Endodermal cell (in vitro differentiated cells): ENCODE results near the gene HOMER2. TPM values are rescaled to one million over a fixed set of nuclear protein-coding genes. Genes with fewer than 3 reads are reported as not detected.

ENCODE experiments used
- DNase-seq: peaks from one replicate; pipeline ENCODE4 v3.0.0-alpha.2; 2017
- H3K27ac ChIP-seq: 2 replicates; pipeline ENCODE4 v1.5.1; 2013; ENCODE audit warnings: mild to moderate bottlenecking, low read depth, low read length, moderate library complexity
- H3K27me3 ChIP-seq: 2 replicates; pipeline ENCODE4 v1.6.1; 2013; ENCODE audit warnings: mild to moderate bottlenecking, low read length, moderate library complexity; ENCODE audit not compliant: insufficient read depth, control insufficient read depth, poor library complexity, severe bottlenecking
- H3K36me3 ChIP-seq: 2 replicates; pipeline ENCODE4 v1.7.0; 2013; ENCODE audit warnings: mild to moderate bottlenecking, low read length, moderate library complexity; ENCODE audit not compliant: control insufficient read depth, insufficient read depth
- H3K4me1 ChIP-seq: one replicate; pipeline ENCODE4 v1.7.0; 2013; ENCODE audit warnings: low read length; ENCODE audit not compliant: control insufficient read depth, insufficient read depth
- H3K4me3 ChIP-seq: 2 replicates; pipeline ENCODE4 v1.5.1; 2013; ENCODE audit warnings: mild to moderate bottlenecking, low read length, moderate library complexity
- H3K9ac ChIP-seq: 2 replicates; pipeline ENCODE4 v1.6.1; 2013; ENCODE audit warnings: mild to moderate bottlenecking, low read length, moderate library complexity; ENCODE audit not compliant: poor library complexity, severe bottlenecking; ENCODE audit errors: extremely low read depth
- H3K9me3 ChIP-seq: 2 replicates; pipeline ENCODE4 v1.6.1; 2013; ENCODE audit warnings: mild to moderate bottlenecking, low read length, moderate library complexity; ENCODE audit not compliant: control insufficient read depth
- H3K27ac Mint-ChIP-seq: 2 replicates; pipeline ENCODE4 v1.8.0; 2020; ENCODE audit warnings: mixed read lengths
- H3K27me3 Mint-ChIP-seq: 2 replicates; pipeline ENCODE4 v1.8.0; 2021; ENCODE audit warnings: mild to moderate bottlenecking, mixed read lengths; ENCODE audit not compliant: insufficient read depth
- H3K36me3 Mint-ChIP-seq: 2 replicates; pipeline ENCODE4 v1.8.0; 2020; ENCODE audit warnings: low read depth, mixed read lengths
- H3K4me1 Mint-ChIP-seq: 2 replicates; pipeline ENCODE4 v1.8.0; 2020; ENCODE audit warnings: mixed read lengths
- H3K4me3 Mint-ChIP-seq: 2 replicates; pipeline ENCODE4 v1.8.0; 2020; ENCODE audit warnings: mild to moderate bottlenecking, moderate library complexity, mixed read lengths
- H3K9me3 Mint-ChIP-seq: 2 replicates; pipeline ENCODE4 v1.8.0; 2020; ENCODE audit warnings: mild to moderate bottlenecking, mixed read lengths
- WGBS, 2 experiments: methylation state at CpG; one replicate each; pipeline versions ENCODE4 v1.1.5 to v1.1.7; 2013; ENCODE audit warnings: missing lambda C conversion rate in 2 of 2, mixed read lengths in 1 of 2; ENCODE audit not compliant: insufficient coverage in 1 of 2, insufficient read length in 1 of 2; 5-methylcytosine and 5-hydroxymethylcytosine counted together
- total RNA-seq, 2 donors: library from RNA; stranded (reverse); fragmentation: NEBNext Ultra II Directional in 1 of 2; extraction: Animal tissue kit (Norgen Biotek cat#: 25700) in 1 of 2; gene quantifications; 2 replicates in 1 of 2; 3 replicates in 1 of 2; pipeline ENCODE4 v1.2.1, GENCODE V29; 2021
- TF ChIP-seq, protein P1 (sequence below): fragments of 200-600 bp; sonication (generic); conservative IDR thresholded peaks from 2 replicates; pipeline ENCODE4 v1.5.0; 2021; ENCODE audit warnings: antibody characterized with exemption, mild to moderate bottlenecking

Gene HOMER2
- total RNA-seq, 2 donors from 2014 or later = 31.8 to 32.7 TPM

DNA sequence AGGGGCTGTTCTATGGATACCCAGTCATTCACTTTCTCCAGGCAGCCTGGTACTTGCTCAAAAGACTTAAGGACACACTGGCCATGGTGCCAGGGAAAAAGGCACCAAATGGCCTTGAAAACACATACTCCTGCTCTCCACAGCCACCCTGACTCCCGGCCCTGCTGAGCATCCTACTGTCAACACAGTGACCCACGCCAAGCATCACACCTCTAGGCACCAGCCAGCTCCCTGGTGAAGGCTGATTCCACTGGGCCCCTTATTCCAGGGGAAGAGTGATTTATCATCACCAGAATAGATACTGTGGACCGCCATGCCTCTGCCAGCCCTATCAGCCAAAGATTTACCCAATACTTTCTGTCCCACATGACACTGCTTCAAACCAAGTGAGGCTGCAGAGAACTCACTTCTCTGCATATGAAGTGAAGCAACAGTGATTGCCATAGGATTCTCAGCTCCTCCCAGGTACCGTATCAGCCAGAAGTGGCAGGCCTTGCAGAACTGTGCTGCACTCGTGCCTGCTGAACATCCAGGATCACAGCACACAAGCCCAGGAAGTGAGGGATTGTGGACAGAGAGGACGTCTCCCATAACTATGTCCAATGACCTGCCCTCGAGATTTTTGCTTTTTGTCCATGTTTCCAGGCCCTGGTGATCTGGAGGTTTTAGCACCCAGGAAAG, 79.4 kb downstream of the HOMER2 start:
- TF ChIP-seq, protein P1, sequence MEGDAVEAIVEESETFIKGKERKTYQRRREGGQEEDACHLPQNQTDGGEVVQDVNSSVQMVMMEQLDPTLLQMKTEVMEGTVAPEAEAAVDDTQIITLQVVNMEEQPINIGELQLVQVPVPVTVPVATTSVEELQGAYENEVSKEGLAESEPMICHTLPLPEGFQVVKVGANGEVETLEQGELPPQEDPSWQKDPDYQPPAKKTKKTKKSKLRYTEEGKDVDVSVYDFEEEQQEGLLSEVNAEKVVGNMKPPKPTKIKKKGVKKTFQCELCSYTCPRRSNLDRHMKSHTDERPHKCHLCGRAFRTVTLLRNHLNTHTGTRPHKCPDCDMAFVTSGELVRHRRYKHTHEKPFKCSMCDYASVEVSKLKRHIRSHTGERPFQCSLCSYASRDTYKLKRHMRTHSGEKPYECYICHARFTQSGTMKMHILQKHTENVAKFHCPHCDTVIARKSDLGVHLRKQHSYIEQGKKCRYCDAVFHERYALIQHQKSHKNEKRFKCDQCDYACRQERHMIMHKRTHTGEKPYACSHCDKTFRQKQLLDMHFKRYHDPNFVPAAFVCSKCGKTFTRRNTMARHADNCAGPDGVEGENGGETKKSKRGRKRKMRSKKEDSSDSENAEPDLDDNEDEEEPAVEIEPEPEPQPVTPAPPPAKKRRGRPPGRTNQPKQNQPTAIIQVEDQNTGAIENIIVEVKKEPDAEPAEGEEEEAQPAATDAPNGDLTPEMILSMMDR = no peak
- Histone ChIP-seq H3K36me3 (peaks cover 29% of the 10 kb centered on the region), H3K9ac (no peak overlapping the region), H3K4me3 (no peak overlapping the region), H3K9me3 (no peaks in the 10 kb centered on the region), H3K27me3 (no peaks in the 10 kb centered on the region), H3K27ac (no peak overlapping the region), H3K4me1 (no peaks in the 10 kb centered on the region)
- WGBS, 2 experiments = 89 to 98% methylated on average over 5 to 7 of the region's 7 CpGs
- Mint-ChIP-seq H3K36me3 (peaks cover 38% of the 10 kb centered on the region), H3K4me1 (peaks cover 9% of the 10 kb centered on the region), H3K27me3 (no peaks in the 10 kb centered on the region), H3K9me3 (no peaks in the 10 kb centered on the region), H3K4me3 (no peak overlapping the region), H3K27ac (no peak overlapping the region)
- DNase-seq = peak; percentile 3

DNA sequence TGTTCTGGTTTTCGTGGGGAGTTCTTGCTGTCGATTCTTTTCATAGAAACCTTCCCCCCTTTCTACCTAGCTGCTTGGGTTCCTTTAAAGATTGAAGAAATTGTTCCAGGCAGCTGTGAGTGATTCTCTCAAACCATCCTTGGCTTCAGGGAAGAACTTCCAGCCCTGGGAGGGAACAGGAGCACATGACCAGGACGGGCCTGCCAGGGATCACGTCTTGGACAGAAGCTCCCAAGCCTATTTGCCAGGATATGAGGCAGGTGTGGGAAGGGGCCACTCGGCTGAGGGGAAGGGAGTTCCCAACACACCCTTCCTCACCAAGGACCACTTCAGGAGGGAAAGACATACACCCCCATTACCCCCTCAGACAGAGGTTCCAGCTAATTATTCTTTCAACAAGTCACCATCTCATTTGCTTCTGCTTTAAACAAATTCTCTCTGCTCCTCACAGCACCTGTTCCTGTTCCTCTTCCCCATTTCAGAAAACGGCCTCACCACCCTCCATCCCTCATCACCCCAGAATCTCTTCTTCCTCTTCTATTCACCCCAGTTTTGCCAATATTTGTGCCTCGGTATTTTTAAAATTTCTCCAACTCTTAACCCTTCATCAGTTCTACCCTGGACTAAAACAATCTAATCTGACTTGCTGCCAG, 80.6 kb downstream of the HOMER2 start:
- Mint-ChIP-seq H3K9me3 (no peaks in the 10 kb centered on the region), H3K4me1 (peaks cover 18% of the 10 kb centered on the region), H3K27me3 (no peaks in the 10 kb centered on the region), H3K27ac (no peak overlapping the region), H3K36me3 (peaks cover 38% of the 10 kb centered on the region), H3K4me3 (no peak overlapping the region)
- Histone ChIP-seq H3K4me3 (no peak overlapping the region), H3K4me1 (peaks cover 6% of the 10 kb centered on the region), H3K27me3 (no peaks in the 10 kb centered on the region), H3K9ac (no peak overlapping the region), H3K9me3 (no peaks in the 10 kb centered on the region), H3K36me3 (peaks cover 29% of the 10 kb centered on the region), H3K27ac (no peak overlapping the region)
- no peak for DNase-seq
- TF ChIP-seq, protein P1 = no peak
- WGBS, 2 experiments = 88 to 91% methylated on average over 4 to 7 of the region's 7 CpGs

DNA sequence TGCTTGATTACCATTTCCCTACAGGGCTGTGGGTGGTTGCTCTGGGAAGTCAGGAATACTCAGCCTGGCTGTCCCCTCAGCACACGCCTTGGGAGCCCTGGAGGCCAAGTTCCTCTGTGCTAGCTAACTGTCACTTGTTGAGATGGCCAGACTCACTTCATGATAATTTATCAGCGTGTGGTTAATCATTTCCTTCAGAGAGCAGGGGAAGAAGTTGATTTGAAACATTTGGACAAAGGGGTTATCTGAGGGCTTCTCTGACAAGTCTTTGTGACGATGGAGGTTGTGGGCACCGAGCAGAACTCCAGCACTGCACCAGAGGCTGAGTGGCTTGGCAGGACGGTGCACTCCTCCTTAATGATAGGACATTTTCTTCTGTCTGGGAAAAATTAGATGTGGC, 81.2 kb downstream of the HOMER2 start:
- no peak overlapping the region for H3K27ac ChIP-seq
- peaks cover 29% of the 10 kb centered on the region for H3K36me3 ChIP-seq
- 90 to 98% methylated on average over 5 of the region's 5 CpGs for WGBS, 2 experiments
- no peaks in the 10 kb centered on the region for H3K27me3 ChIP-seq
- no peak overlapping the region for H3K4me3 ChIP-seq
- Mint-ChIP-seq H3K9me3 (no peaks in the 10 kb centered on the region), H3K4me1 (peaks cover 18% of the 10 kb centered on the region), H3K27me3 (no peaks in the 10 kb centered on the region), H3K27ac (no peak overlapping the region), H3K4me3 (no peak overlapping the region), H3K36me3 (peaks cover 41% of the 10 kb centered on the region)
- H3K9me3 ChIP-seq = no peaks in the 10 kb centered on the region
- H3K9ac ChIP-seq = no peak overlapping the region
- H3K4me1 ChIP-seq = peaks cover 12% of the 10 kb centered on the region
- no peak for DNase-seq
- TF ChIP-seq, protein P1 = no peak
